Kasumi-1 (cell line): ENCODE results near the gene PDLIM3.
"Not testable (repeated sequence)": the region's sequence is repeated elsewhere in the genome, so short reads cannot be mapped to it uniquely, and the experiment has no call there.

Source experiments
- DNase-seq, 2 experiments: peaks; one replicate each; lab custom pipeline; 2025; lab: John Stamatoyannopoulos, UW

PDLIM3 gene, protein sequence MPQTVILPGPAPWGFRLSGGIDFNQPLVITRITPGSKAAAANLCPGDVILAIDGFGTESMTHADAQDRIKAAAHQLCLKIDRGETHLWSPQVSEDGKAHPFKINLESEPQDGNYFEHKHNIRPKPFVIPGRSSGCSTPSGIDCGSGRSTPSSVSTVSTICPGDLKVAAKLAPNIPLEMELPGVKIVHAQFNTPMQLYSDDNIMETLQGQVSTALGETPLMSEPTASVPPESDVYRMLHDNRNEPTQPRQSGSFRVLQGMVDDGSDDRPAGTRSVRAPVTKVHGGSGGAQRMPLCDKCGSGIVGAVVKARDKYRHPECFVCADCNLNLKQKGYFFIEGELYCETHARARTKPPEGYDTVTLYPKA

DNA sequence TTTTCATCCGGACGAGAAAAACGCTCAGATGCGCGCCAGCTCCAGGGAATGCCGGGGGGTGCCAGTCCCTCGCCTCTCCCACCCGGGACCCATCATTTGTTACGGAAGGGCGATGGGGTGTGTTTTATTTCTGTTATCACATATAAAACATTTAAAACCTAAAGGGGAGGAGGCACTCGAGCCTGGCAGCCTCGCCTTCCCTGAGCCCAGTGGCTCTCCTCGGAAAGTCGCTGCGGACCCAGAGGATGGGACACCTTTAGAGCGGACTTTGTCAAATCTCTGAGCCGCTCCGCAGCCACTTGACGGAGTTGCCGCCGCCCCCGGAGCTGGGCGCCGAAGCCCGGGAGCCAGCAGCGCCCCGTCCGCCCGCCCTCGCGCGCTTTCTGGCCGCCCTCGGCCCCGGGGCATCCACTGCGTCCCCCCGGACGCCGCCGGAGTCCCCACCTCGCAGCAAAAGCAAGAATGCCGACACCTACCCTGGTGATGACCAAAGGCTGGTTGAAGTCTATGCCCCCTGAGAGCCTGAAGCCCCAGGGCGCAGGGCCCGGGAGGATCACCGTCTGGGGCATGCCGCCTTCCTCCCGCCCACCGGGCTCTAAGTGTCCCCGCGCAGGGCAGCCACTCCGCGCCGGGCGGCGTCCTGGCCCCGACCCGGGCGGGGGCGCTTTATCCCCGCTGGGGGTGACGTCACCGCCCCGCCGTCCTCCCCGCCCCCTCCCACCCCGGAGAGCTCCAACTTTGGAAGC is at the start of gene PDLIM3:
PDLIM3 (minus strand) TSS at position 642 of the 746 bp plus-strand sequence; CDS start at position 569, 73 bp downstream.
- no peak for DNase-seq

DNA sequence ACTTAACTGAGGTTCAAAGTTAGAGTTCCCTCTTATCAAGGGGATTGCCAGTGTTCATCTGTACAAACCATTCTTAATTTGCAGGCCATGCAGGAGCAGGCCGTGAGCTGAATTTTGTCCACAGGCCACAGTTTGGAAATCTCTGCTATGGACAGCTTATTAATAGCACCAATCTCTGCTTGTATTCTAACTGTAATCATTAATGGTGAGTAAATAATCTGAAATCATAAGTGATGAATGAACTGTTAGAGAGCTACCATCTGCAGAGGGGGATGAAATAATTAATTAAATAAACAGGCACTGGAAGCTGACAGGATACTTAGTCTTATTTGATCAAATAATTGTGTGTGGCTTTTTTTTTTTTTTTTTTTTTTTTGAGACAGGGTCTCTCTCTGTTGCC is 48.5 kb upstream of the PDLIM3 start:
- DNase-seq = no peak

DNA sequence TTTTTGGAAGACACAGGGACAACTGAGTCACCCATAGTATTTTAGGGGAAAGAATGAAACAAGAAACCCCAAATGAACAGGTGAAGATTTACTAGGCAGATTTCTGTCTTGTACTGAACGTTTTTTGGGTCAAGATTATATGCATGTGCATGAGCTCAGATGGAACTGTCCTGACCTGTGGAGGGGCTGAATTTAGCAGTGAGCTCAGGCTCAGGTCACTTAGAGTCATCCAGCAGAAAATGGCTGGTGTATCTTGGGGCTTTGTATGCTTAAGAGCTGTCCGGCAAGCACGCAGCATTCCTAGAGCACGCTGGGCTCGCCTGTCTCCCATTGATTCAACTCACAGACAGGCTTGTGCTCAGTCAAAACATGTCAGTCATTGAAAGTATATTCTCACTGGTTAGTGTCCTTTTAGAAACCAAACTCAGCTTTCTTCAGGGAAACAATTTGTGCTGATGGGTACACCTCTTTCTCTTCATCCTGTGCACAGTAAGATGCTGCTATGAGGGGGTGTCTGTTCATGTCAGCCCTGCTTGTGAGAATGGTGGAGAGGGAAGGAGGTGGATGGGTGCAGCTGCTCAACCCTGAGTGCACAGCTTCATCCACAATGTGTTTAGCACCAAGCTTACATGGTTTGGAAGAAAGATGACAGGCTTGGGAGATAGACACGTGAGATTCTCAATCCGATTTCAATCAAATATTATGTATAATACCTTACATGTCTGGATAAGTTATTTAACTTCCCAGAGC is 47.5 kb upstream of the PDLIM3 start:
- DNase-seq = no peak

DNA sequence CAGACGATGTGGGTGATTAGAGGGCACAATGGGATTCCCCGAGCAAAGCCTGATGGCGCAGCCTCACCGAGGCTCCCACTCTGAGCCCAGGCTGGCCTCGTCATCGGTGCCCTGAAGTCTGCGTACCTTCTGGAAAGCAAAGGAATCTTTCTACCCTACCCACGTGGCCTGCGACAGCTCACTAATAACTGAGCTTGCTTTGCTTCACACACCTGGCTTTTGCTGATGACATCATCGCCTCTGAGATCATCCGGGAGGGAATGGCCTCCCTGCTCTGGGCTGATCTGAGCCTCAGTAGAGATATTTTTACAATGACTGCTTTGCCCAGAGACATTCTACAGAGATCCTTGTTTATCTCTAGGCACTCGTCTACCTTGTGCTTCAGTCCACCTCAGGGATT is 45.4 kb upstream of the PDLIM3 start:
- no peak for DNase-seq

DNA sequence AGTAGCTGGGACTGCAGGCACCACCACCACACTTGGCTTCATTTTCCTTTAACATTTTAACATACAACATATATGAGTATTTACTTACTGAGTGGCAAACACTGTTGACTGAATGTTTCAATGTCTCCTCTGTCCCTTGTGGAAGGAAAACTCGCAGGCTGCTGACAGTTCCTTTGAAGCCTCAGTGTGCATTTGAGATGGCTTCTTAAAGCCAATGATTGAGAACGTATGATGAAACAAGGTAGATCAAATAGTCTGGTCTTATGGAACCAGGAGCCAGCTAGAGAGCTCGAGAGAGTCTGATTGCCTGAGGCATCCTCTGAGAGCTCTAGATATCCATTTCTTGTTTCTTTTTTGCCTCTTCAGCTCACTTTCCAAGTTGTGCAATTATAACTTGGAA is 43.0 kb upstream of the PDLIM3 start:
- no peak for DNase-seq

DNA sequence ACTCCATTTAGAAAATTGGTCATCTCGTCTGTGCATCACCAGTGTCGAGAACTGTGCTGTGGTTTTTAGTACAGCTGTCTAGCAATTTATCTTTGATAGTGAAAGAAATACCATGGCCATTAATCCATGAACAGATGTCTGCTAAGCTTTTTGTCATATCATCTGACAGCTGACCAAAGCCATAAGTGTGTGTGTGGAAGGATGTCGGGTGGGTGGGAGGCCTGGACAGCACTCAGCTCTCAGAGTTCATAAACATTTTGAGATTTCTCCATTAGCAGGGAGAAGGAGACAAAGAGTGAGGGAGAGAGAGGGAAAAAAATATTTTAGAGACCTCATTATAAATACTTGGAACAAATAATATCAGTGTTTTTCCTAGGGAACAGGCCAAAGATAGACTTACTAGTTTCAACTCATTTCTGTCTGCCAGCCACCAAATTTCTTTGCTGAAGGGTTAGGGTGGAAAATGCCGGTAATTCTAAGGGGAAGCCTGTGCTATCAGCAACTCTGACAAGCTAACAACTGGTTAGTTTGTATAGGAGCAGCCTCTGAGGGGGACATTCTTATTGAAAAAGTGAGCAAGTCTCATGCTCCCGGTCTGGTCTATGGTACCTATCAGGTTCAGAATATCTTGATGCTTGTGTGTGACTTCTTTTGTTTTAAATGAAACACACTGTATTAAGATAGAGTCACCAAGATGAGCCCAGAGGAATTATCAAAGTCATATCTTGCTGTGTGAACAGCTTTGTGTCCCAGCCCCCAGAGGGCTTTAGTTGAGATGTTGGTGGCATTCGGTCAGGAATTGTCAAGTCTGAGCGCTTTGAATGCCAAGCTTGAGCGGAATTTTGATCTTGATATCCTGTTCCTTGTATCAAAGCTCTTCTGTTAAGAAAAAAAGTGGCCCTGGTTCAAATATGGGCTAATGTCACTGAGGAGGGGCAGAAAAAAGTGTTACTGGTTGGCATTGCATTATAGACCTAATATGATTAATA is 41.9 kb upstream of the PDLIM3 start:
- no peak for DNase-seq

DNA sequence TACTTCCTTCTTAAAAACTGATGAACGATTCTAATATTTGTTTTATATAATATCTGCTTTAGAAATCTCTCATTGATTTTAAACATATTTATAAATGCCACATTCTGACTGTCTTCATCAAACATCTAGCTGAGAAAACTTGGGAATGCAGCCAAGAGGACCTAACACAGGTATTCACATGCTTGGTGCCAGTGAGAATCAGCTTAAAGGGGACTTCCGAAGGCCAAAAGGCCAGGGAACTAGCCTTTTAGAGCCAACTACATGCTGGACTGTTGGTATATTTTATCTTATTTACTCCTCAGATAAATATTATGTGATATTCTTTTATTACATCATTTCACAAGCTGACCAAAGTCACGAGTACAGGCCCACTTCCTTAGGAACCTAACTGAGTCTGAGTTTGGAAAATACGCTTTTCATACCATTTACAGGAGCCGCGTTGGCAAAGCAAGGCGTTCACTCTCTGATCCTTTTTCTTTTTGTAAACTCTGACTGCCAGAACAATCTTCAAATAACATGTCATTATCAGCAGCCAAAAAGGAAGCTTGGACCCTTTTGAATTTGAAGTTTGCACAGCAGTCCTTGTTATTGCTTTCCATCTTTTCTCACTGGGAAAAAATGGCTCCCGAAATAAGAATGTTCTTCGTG is 41.1 kb upstream of the PDLIM3 start:
- DNase-seq = no peak

DNA sequence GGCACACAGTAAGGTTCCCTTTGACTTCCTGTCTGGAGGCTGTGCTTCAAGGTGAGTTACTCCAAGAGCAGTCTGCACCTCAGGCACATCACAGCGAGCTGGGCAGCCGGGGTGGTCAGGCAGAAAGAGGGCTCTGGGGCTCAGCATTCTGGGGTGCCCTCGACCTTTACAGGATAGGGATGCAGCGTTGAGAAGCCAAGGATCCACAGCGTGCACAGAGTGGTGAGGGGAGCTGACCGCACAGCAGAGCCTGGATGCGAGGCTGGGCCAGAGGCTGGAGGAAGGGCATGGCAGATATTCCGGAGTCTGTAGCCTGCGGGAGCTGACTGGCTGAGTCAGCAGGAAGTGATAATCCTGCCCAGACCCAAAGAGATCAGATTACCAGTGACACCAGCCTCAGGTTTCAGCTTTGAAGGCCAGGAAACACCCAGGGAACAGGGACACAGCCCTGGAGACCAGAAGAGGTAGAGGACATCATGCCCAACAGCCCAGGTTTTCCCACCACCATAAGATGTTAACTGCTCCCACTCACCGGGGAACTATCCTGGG is 38.4 kb upstream of the PDLIM3 start:
- DNase-seq = peak; percentile 41 to 45

DNA sequence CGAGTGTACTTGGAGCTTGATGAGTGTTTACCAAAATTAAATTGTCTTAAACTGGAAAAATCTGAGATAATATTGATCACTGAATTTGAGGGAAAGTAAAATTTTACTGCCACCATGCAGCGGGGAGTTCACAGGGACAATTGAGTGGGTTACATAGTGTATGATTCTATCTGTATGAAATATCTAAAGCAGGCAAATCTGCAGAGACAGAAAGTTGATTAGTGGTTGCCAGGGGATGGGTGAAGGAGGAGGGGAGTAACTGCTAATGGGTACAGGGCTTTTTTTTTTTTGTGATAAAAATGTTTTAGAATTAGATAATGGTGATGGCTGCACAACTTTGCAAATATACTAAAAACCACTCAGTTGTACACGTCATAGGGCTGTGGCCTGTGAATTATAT is 35.4 kb upstream of the PDLIM3 start:
- no peak for DNase-seq

DNA sequence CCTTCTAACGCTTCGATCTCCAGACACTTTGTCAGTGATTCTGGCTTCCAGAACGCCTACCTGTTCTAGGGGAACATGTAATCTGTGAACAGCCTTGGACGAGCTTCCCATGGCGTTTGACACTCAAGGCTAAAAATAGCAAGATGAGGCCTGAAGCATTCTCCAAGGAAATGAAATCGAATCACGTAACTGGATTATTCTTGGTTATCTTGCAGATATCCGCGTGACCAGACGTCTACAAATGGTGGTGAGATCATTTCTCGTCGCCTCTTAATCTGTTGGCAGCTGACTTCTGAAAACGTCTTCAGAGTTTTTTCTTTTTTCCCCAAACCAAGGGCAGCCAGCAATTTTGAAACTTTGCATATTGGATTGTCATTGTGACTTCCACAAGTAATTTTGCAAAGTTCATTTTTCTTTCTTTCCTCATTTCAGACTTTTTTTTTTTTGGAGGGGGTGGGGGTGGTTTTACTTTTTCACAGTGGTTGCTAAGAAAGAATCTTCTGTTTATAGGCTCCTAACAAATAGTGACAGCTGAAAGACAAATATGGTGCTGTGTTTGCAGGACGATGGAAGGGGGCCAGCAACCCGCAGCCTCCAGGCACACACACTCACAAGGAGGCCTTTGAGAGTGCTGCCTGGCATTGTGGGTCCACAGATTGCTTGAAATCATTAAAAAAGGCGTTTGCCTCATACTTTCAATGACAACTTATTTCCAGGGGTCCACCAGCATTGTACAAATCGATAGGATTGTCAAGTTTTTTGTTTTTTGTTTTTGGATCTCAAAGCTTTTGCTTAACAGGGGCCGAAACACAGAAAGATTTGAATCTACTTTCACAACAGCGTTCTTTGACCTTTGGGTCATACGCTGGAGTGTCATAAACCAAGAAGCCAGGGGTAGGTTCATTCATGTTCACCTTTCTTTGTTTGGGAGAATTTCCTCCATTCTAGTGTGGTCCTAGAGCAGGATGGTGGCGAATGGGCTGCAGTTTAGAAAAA is 32.4 kb upstream of the PDLIM3 start:
- DNase-seq = no peak

DNA sequence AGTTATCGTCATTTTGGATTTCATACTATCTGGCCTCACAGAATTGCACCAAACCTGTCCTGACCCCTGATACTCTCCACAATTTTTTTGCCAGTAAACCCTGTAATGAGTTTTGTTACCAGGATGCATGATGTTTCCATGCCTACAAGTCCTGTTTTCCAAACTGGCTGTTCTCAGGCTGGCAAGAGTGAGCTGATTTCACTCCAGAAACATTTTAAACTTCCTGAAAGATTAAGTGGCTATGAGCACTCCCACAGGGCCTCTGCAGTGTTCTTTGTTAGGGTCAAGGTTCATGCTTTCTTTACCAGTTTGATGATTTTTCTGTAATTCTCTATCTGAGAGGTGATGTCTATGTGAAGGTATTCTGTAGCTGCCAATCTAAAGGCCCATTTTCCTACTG is 31.7 kb upstream of the PDLIM3 start:
- no peak for DNase-seq

DNA sequence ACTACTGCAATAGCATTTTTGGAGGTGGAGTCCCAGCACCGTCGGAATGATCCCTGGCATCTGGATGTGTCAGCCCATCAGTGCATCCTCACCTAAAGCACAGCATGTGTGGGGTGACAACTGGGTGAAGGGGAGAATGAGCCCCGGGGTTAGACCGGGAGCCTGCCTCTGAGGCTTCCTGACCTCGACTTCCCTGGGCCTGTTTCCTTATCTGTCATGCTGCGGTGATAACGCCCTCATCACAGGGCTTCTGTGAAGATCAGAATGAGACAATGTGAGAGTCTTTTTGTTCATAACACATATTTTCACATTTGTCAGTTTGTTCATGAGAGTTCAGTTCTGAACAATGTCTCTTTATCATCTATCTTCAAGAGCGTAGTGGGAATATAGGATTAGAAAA is 31.1 kb upstream of the PDLIM3 start:
- no peak for DNase-seq

DNA sequence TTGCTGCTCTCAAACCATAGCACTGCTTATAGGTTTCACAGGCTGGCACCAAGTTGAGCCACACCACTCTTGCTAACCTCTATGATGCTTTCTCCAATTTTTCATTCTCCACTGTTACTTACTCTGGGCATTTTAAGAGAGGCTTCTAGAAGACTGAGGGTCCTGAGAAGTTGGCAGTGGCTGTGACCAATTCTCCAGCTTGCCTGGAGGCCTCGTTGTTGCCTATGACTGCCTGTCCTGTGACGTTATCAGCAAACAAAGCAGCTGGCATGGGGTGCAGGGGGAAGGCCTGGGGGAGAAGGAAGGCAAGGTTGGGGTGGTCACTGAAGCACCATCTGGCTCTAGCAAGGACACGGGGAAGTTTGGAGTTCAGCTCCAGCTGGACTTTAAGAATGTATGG is 30.4 kb upstream of the PDLIM3 start:
- DNase-seq = no peak

DNA sequence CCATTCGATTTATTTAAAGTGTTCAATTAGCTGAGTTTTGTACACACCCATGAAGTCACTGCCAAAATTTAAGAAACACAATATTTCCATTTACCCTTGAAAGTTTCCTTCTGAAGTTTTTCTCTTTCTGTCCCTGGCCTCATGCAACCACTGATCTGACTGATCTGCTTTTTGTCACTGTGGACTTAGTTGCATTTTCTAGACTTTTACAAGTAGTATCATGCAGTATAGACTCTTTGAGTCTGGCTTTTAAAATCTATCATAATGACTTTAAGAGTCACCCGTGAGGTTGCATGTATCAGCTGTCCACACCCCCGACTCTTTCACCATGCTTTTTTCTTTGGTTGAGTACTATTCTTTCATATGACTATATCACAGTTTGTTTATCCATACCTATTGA is 29.0 kb upstream of the PDLIM3 start:
- DNase-seq = no peak

DNA sequence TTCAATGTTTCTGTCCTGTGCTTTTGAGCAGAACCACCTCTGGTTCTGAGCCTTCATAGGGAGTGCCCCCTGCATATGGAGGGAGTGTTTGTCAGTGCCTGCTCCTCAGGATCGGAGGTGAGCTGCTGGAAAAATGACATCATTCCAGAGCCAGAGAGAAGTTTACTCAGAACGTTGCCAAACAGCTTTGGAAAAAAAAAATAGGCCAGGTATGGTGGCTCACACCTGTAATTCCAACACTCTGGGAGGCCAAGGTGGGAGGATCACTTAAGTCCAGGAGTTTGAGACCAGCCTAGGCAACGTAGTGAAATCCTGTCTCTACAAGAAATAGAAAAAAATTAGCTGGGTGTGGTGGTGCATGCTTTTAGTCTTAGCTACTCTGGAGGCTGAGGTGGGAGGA is 27.2 kb upstream of the PDLIM3 start:
- DNase-seq = no peak

DNA sequence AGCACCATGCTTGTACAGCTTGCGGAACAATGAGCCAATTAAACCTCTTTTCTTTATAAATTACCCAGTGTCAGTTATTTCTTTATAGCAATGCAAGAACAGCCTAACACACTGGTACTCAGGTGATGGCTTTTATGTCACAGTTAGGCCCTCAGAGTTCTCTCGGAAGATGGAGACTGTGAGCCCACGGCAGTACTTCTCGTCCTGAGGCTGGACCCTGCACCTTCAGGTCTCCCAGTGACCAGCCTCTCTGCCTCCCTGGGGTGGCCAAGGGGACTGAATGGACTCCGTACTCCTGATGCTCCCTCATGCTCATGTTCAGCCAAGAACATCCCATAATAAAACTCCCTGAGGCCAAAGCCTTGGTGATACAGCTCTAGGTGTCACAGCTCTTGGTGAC is 25.0 kb upstream of the PDLIM3 start:
- no peak for DNase-seq

DNA sequence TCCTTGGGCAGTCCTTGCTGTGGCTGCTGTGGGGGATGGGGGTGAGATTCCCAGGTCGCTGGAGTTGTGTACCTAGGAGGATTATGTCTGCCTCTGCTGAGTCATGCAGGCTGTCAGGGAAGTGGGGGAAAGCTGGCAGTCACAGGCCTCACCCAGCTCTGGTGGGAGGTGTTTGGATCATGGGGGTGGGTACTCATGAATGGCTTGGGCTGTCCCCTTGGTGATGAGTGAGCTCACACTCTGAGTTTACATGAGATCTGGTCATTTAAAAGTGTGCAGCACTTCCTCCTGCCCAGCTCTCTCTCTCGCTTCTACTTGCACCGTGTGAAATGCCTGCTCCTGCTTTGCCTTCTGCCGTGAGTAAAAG is 24.6 kb upstream of the PDLIM3 start:
- no peak for DNase-seq

DNA sequence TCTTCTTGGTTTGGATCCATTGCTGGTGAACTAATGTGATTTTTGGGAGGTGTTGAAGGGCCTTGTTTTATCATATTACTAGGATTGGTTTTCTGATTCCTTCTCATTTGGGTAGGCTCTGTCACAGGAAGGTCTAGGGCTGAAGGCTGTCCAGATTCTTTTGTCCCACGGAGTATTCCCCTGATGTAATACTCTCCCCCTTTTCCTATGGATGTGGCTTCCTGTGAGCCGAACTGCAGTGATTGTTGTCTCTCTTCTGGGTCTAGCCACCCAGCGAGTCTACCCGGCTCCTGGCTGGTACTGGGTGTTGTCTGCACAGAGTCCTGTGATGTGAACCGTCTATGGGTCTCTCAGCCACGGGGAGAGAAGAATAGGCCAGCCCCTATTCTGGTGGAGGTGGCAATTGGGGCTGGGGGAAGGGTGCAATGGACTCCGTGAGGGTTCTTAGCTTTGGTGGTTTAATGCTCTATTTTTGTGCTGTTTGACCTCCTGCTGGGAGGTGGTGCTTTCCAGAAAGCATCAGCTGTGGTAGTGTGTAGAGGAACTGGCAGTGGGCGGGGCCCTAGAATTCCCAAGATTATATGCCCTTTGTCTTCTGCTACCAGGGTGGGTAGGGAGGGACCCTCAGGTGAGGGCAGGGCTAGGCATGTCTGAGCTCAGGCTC is 24.1 kb upstream of the PDLIM3 start:
- not testable (repeated sequence) for DNase-seq
